ENCODE measurements around the gene CCDC91.

GRCh38 chr12:28320353-28320752 is 130.1 kb downstream of the CCDC91 start:
- TF ChIP-seq POLR2A (IDR thresholded peaks at IDR 0.05) (no peak), CTCF (IDR thresholded peaks at IDR 0.05) (no peak)
